Endothelial cell of umbilical vein (primary cell): Measurements from ENCODE around the gene AP1S2. TPM values are rescaled to one million over a fixed set of nuclear protein-coding genes. Genes with fewer than 3 reads are reported as not detected.

Experiments used
- BruUV-seq: library from RNA; stranded (reverse); fragments of 400-500 nt; replicated peaks from 2 replicates; lab custom pipeline; 2021; lab: Mats Ljungman, UMichigan
- CTCF ChIA-PET: fragments of 300-600, 350-600 bp; sonication (Branson Sonifier 250); formaldehyde crosslinking; loops from one replicate; lab custom pipeline; 2021; ENCODE audit warnings: antibody characterized with exemption, inconsistent platforms; lab: Charles Lee
- POLR2A ChIA-PET: fragments of 300-600, 350-600 bp; sonication (Branson Sonifier 250); formaldehyde crosslinking; loops from one replicate; lab custom pipeline; 2021; ENCODE audit warnings: antibody characterized with exemption, inconsistent platforms; lab: Charles Lee
- DNase-seq: peaks from one replicate; pipeline ENCODE4 v3.0.0-alpha.2; 2011; ENCODE audit warnings: low read depth, low spot score
- FAIRE-seq: peaks from 2 replicates; lab custom pipeline; 2011; peaks lifted over from hg19 to GRCh38; lab: Jason Lieb, UNC
- H2AFZ ChIP-seq: 2 replicates; pipeline ENCODE4 v1.6.0; 2012; ENCODE audit warnings: low read depth, low read length, control low read depth, inconsistent platforms
- H3K27ac ChIP-seq: 2 replicates; pipeline ENCODE4 v1.5.1; 2011; ENCODE audit warnings: low read depth, mild to moderate bottlenecking, control low read depth, low read length, moderate library complexity; ENCODE audit not compliant: insufficient read depth
- H3K27me3 ChIP-seq, 2 experiments: 2 replicates each; pipeline versions ENCODE4 v1.6.0 to v1.6.1; 2011; ENCODE audit warnings: low read length in 2 of 2, mixed read lengths in 1 of 2; ENCODE audit not compliant: control insufficient read depth in 2 of 2, insufficient read depth in 2 of 2
- H3K36me3 ChIP-seq, 2 experiments: 2 replicates in 1 of 2; 3 replicates in 1 of 2; pipeline ENCODE4 v1.5.1; 2011; ENCODE audit warnings: low read length in 2 of 2, mild to moderate bottlenecking in 1 of 2, moderate library complexity in 1 of 2; ENCODE audit not compliant: control insufficient read depth in 2 of 2, insufficient read depth in 2 of 2; ENCODE audit errors: extremely low read depth in 1 of 2
- H3K4me1 ChIP-seq: 3 replicates; pipeline ENCODE4 v1.5.1; 2011; ENCODE audit warnings: mild to moderate bottlenecking, low read length; ENCODE audit not compliant: control insufficient read depth, insufficient read depth; ENCODE audit errors: extremely low read depth
- H3K4me2 ChIP-seq: 2 replicates; pipeline ENCODE4 v1.6.1; 2011; ENCODE audit warnings: low read length, control low read depth, mixed read lengths; ENCODE audit not compliant: insufficient read depth
- H3K4me3 ChIP-seq, 3 experiments: fragments of 200-600 bp in 1 of 3; sonication (generic), shearing (Covaris generic) in 1 of 3; replicated peaks in 1 of 3; 2 replicates each; pipeline ENCODE4 v1.5.1; 2011 to 2016; ENCODE audit warnings: control low read depth in 3 of 3, low read length in 3 of 3, mild to moderate bottlenecking in 2 of 3, inconsistent platforms in 1 of 3, low read depth in 1 of 3, moderate library complexity in 1 of 3; ENCODE audit not compliant: insufficient read depth in 1 of 3
- H3K79me2 ChIP-seq: 2 replicates; pipeline ENCODE4 v1.6.0; 2012; ENCODE audit warnings: low read length, inconsistent platforms; ENCODE audit not compliant: control insufficient read depth, insufficient read depth
- H3K9ac ChIP-seq: replicated peaks from 2 replicates; pipeline ENCODE3; 2011; ENCODE audit warnings: low read length, control low read depth; ENCODE audit not compliant: insufficient read depth; ENCODE audit errors: extremely low read depth
- H3K9me1 ChIP-seq: replicated peaks from 3 replicates; pipeline ENCODE4 v1.6.0; 2011; ENCODE audit warnings: mild to moderate bottlenecking, low read length; ENCODE audit not compliant: control insufficient read depth, insufficient read depth; ENCODE audit errors: extremely low read depth
- H3K9me3 ChIP-seq: replicated peaks from 2 replicates; pipeline ENCODE4 v1.5.1; 2012; ENCODE audit warnings: low read length, inconsistent platforms; ENCODE audit not compliant: control insufficient read depth, insufficient read depth
- H4K20me1 ChIP-seq: replicated peaks from 2 replicates; pipeline ENCODE3; 2011; ENCODE audit warnings: mild to moderate bottlenecking, low read length; ENCODE audit not compliant: control insufficient read depth, insufficient read depth; ENCODE audit errors: extremely low read depth
- CTCF ChIP-seq, 2 donors: IDR thresholded peaks; 1 replicate in 1 of 2; 2 replicates in 1 of 2; pipeline ENCODE4 v1.5.1; 2011; ENCODE audit warnings: low read length in 2 of 2, mild to moderate bottlenecking in 2 of 2, moderate library complexity in 2 of 2, control low read depth in 1 of 2, inconsistent platforms in 1 of 2, low read depth in 1 of 2; ENCODE audit not compliant: insufficient read depth in 1 of 2; ENCODE audit errors: extremely low read depth in 1 of 2
- FOS ChIP-seq: IDR thresholded peaks from 2 replicates; pipeline ENCODE4 v1.6.1; 2011; ENCODE audit warnings: mild to moderate bottlenecking, low read length, moderate library complexity, borderline replicate concordance; ENCODE audit not compliant: insufficient read depth
- GATA2 ChIP-seq: IDR thresholded peaks from 2 replicates; pipeline ENCODE4 v1.7.0; 2011; ENCODE audit warnings: low read depth, mild to moderate bottlenecking, moderate library complexity, mixed read lengths, low read length; ENCODE audit not compliant: insufficient read length, insufficient read depth
- MAX ChIP-seq: IDR thresholded peaks from 2 replicates; pipeline ENCODE4 v1.6.1; 2011; ENCODE audit not compliant: insufficient read depth, insufficient read length
- MYC ChIP-seq: IDR thresholded peaks from one replicate; pipeline ENCODE4 v1.6.1; 2011; ENCODE audit warnings: mild to moderate bottlenecking, low read depth, low read length
- POLR2A ChIP-seq: IDR thresholded peaks from 2 replicates; pipeline ENCODE4 v1.6.1; 2012; ENCODE audit warnings: low read depth, mild to moderate bottlenecking, control low read depth, low read length
- POLR2AphosphoS5 ChIP-seq: IDR thresholded peaks from 2 replicates; pipeline ENCODE4 v1.6.1; 2012; ENCODE audit warnings: low read depth, mild to moderate bottlenecking, control low read depth, low read length, moderate library complexity; ENCODE audit not compliant: insufficient read depth
- dilution Hi-C: fragments of 300-500 bp; cut with MboI; formaldehyde crosslinking; loops from one replicate; pipeline ENCODE4 v1.15.0; 2019; ENCODE audit warnings: low sequenced_read_pairs; ENCODE audit not compliant: extremely low pct_ligation_motif_present
- intact Hi-C: fragments of 100-400 bp; cut with micrococcal nuclease; formaldehyde crosslinking; loops from one replicate; pipeline ENCODE4 v1.10.0; 2022
- polyA plus RNA-seq, 4 experiments: library from polyadenylated mRNA; depleted of rRNA in 3 of 4; stranded (reverse) in 3 of 4; unstranded in 1 of 4; fragments of >200 nt; gene quantifications; 2 replicates each; pipeline versions ENCODE4 v1.2.1 to v1.2.3, GENCODE V29; 2011 to 2012; ENCODE audit warnings: missing spikeins in 1 of 4
- total RNA-seq: library from RNA; stranded (reverse); gene quantifications from 2 replicates; pipeline ENCODE4 v1.2.3, GENCODE V29; 2021

AP1S2 gene
- total and polyA plus RNA-seq, 2 donors (not counting 3 experiments of a cell fraction or from before 2014, with no cell fraction given), result 21.0 to 37.3 TPM

DNA sequence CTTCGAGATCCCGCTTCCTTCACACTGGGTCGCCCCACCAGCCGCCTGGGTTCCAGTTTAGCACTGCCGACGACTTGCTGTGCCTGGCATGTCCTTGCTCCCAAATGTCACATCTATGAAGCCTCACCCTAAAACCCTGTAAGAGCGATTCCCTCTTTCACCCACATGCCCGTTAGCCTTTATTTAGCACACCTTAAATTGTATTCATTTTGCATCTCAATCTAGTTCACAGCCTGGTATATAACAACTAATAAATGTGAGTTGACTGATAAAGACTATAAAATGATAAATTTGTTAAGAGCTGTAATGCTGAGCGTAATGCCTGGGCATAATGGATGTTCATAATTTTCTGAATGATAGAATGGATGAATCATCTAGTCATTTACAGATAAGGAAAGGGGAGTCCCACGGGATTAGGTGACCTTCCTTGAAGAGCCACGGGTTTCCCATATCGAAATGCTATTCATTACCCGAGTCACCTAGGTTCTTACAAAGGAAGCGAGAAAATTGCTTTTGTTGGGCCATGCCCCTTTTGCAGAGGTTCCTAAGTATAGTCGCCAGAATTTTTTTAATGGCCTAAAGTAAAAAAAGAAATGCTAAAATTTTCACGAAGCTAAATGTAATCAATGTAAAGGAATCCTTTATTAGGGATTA, 1.1 kb upstream of the AP1S2 start:
- H3K79me2 ChIP-seq, result peaks cover 5% of the 10 kb centered on the region
- no peaks in the 10 kb centered on the region for H3K9me1 ChIP-seq
- peaks cover 14% of the 10 kb centered on the region for H3K4me1 ChIP-seq
- no peaks in the 10 kb centered on the region for H3K9me3 ChIP-seq
- CTCF ChIA-PET, result interaction anchor here (1.3 kb wide), 1 partner anchor 356 kb away, joined by 5 read pairs; no protein-coding TSS in a partner anchor
- H3K27ac ChIP-seq, result no peak overlapping the region
- POLR2A ChIA-PET, result no interaction called here
- FAIRE-seq (no peak), DNase-seq (peak; percentile 14)
- H3K9ac ChIP-seq, result peak overlapping the region; percentile 17
- intact Hi-C loops, result loop anchor here (2.0 to 10.0 kb wide), 4 partner anchors 61 to 1879 kb away; partner anchors contain the start of gene SCML1
- TF ChIP-seq MAX (no peak), CTCF (IDR thresholded peaks at IDR 0.05; ENCODE audit: extremely low read depth in 1 of 2, insufficient read depth in 1 of 2, low read depth in 1 of 2, low read length in 2 of 2) (no peak), POLR2AphosphoS5 (no peak), FOS (no peak), POLR2A (no peak), GATA2 (no peak), MYC (no peak)
- H3K4me2 ChIP-seq, result peak overlapping the region; percentile 66
- H3K27me3 ChIP-seq, result no peaks in the 10 kb centered on the region
- H3K36me3 ChIP-seq, result no peaks in the 10 kb centered on the region
- no peaks in the 10 kb centered on the region for H4K20me1 ChIP-seq
- BruUV-seq, result no TSS peak
- dilution Hi-C loops, result no loop called here
- peak overlapping the region; percentile 17 to 53 (median 38) for H3K4me3 ChIP-seq
- H2AFZ ChIP-seq, result peak overlapping the region; percentile 45
